ENCODE measurements around the gene LURAP1L.

GRCh38 chr9:12860998-12861397 is 86.2 kb downstream of the LURAP1L start:
- TF ChIP-seq GATA3 (IDR thresholded peaks at IDR 0.05; ENCODE audit: low read depth, low read length) (no peak), GATA2 (IDR thresholded peaks at IDR 0.05; ENCODE audit: low read depth, low read length) (no peak)

Data from SH-SY5Y (cell line).